Stimulated activated naive CD8-positive, alpha-beta T cell treated with anti-CD3 and anti-CD28 coated beads, Interleukin-15, amount 100 ng/mL, for 72 hours (primary cell): Measurements from ENCODE around the gene PTGER3.
A peak's percentile ranks its signal among the peaks of the same experiment; 100 is the strongest.
"Not testable (repeated sequence)": the region's sequence is repeated elsewhere in the genome, so short reads cannot be mapped to it uniquely, and the experiment has no call there.

ENCODE experiments used
- ATAC-seq: fragments of 150-1000 bp; cut with Tn5 transposase; 2 replicates; pipeline ENCODE4 v1.10.0; 2021; ENCODE audit warnings: mild to moderate bottlenecking, moderate library complexity
- DNase-seq, 2 donors: peaks; one replicate each; pipeline ENCODE4 v3.0.0; 2021 to 2022
- H3K27ac Mint-ChIP-seq, 2 donors: one replicate each; pipeline ENCODE4 v1.8.0; 2022; ENCODE audit warnings: mild to moderate bottlenecking in 2 of 2, mixed read lengths in 2 of 2, moderate library complexity in 2 of 2
- H3K27me3 Mint-ChIP-seq: one replicate; pipeline ENCODE4 v1.8.0; 2022; ENCODE audit warnings: mixed read lengths
- H3K4me1 Mint-ChIP-seq: one replicate; pipeline ENCODE4 v1.8.0; 2022; ENCODE audit warnings: mild to moderate bottlenecking, mixed read lengths
- H3K4me3 Mint-ChIP-seq, 2 donors: one replicate each; pipeline ENCODE4 v1.8.0; 2022; ENCODE audit warnings: mild to moderate bottlenecking in 2 of 2, mixed read lengths in 2 of 2, moderate library complexity in 1 of 2
- H3K9me3 Mint-ChIP-seq, 2 donors: one replicate each; pipeline ENCODE4 v1.8.0; 2022; ENCODE audit warnings: mixed read lengths in 2 of 2

Gene PTGER3

GRCh38 chr1:70994753-70995268 is 52.8 kb downstream of the PTGER3 start:
- Mint-ChIP-seq H3K9me3 (no peaks in the 10 kb centered on the region), H3K27ac (no peak overlapping the region), H3K4me3 (no peak overlapping the region), H3K27me3 (no peaks in the 10 kb centered on the region), H3K4me1 (no peaks in the 10 kb centered on the region)
- DNase-seq (no peak), ATAC-seq (no peak)

- Mint-ChIP-seq H3K27ac (no peak overlapping the region), H3K9me3 (no peaks in the 10 kb centered on the region), H3K4me3 (no peak overlapping the region), H3K4me1 (no peaks in the 10 kb centered on the region), H3K27me3 (no peaks in the 10 kb centered on the region)
- ATAC-seq (peak; percentile 61), DNase-seq (no peak)
These were observed 53.8 kb downstream of the PTGER3 start for GRCh38 chr1:70993798-70994197.

- H3K27me3 Mint-ChIP-seq, result no peaks in the 10 kb centered on the region
- H3K27ac Mint-ChIP-seq, result no peak overlapping the region
- ATAC-seq, result no peak
- no peak overlapping the region for H3K4me3 Mint-ChIP-seq
- no peaks in the 10 kb centered on the region for H3K9me3 Mint-ChIP-seq
- no peaks in the 10 kb centered on the region for H3K4me1 Mint-ChIP-seq
- DNase-seq, result no peak
These were observed 55.1 kb downstream of the PTGER3 start for GRCh38 chr1:70992521-70992920.

GRCh38 chr1:70990469-70991253 is 57.0 kb downstream of the PTGER3 start:
- no peak overlapping the region for H3K27ac Mint-ChIP-seq
- no peak for DNase-seq
- no peaks in the 10 kb centered on the region for H3K9me3 Mint-ChIP-seq
- H3K4me1 Mint-ChIP-seq, result no peaks in the 10 kb centered on the region
- ATAC-seq, result no peak
- no peaks in the 10 kb centered on the region for H3K27me3 Mint-ChIP-seq
- H3K4me3 Mint-ChIP-seq, result no peak overlapping the region

- Mint-ChIP-seq H3K9me3 (no peaks in the 10 kb centered on the region), H3K27me3 (peaks cover 5% of the 10 kb centered on the region), H3K4me1 (no peaks in the 10 kb centered on the region), H3K27ac (no peak overlapping the region), H3K4me3 (no peak overlapping the region)
- DNase-seq (no peak), ATAC-seq (no peak)
These were observed 60.1 kb downstream of the PTGER3 start for GRCh38 chr1:70987497-70987896.

- not testable (repeated sequence) for H3K27ac Mint-ChIP-seq, H3K4me1 Mint-ChIP-seq, H3K9me3 Mint-ChIP-seq, DNase-seq, H3K4me3 Mint-ChIP-seq, ATAC-seq
- H3K27me3 Mint-ChIP-seq, result peaks cover 14% of the 10 kb centered on the region
These were observed 61.8 kb downstream of the PTGER3 start for GRCh38 chr1:70985776-70986225.

GRCh38 chr1:70985278-70985677 is 62.3 kb downstream of the PTGER3 start:
- not testable (repeated sequence) for H3K4me1 Mint-ChIP-seq, DNase-seq, ATAC-seq, H3K27ac Mint-ChIP-seq, H3K4me3 Mint-ChIP-seq, H3K9me3 Mint-ChIP-seq
- H3K27me3 Mint-ChIP-seq, result peaks cover 14% of the 10 kb centered on the region

GRCh38 chr1:70980361-70980760 is 67.3 kb downstream of the PTGER3 start:
- DNase-seq (no peak), ATAC-seq (no peak)
- H3K4me3 Mint-ChIP-seq, result no peak overlapping the region
- H3K27me3 Mint-ChIP-seq, result peaks cover 14% of the 10 kb centered on the region
- no peaks in the 10 kb centered on the region for H3K9me3 Mint-ChIP-seq
- H3K27ac Mint-ChIP-seq, result no peak overlapping the region
- H3K4me1 Mint-ChIP-seq, result no peaks in the 10 kb centered on the region

- Mint-ChIP-seq H3K9me3 (no peaks in the 10 kb centered on the region), H3K4me1 (no peaks in the 10 kb centered on the region)
- ATAC-seq, result no peak
These were observed 67.7 kb downstream of the PTGER3 start for GRCh38 chr1:70979881-70980280.

GRCh38 chr1:70979313-70979712 is 68.3 kb downstream of the PTGER3 start:
- Mint-ChIP-seq H3K9me3 (no peaks in the 10 kb centered on the region), H3K4me3 (no peak overlapping the region), H3K27ac (no peak overlapping the region), H3K4me1 (no peaks in the 10 kb centered on the region), H3K27me3 (peaks cover 14% of the 10 kb centered on the region)
- ATAC-seq (no peak), DNase-seq (no peak)

More at GRCh38 chr1:70979881-70980280, 67.7 kb downstream of the PTGER3 start:
- H3K4me3 Mint-ChIP-seq, result no peak overlapping the region
- peaks cover 14% of the 10 kb centered on the region for H3K27me3 Mint-ChIP-seq
- no peak for DNase-seq
- H3K27ac Mint-ChIP-seq, result no peak overlapping the region

GRCh38 chr1:70978623-70979022 is 69.0 kb downstream of the PTGER3 start:
- Mint-ChIP-seq H3K27me3 (peaks cover 14% of the 10 kb centered on the region), H3K4me3 (no peak overlapping the region), H3K4me1 (no peaks in the 10 kb centered on the region), H3K9me3 (no peaks in the 10 kb centered on the region), H3K27ac (no peak overlapping the region)
- DNase-seq (no peak), ATAC-seq (no peak)

- Mint-ChIP-seq H3K27me3 (peaks cover 9% of the 10 kb centered on the region), H3K4me1 (no peaks in the 10 kb centered on the region), H3K9me3 (no peaks in the 10 kb centered on the region), H3K4me3 (no peak overlapping the region), H3K27ac (no peak overlapping the region)
- DNase-seq (no peak), ATAC-seq (no peak)
These were observed 70.0 kb downstream of the PTGER3 start for GRCh38 chr1:70977575-70977974.

GRCh38 chr1:70977041-70977440 is 70.6 kb downstream of the PTGER3 start:
- Mint-ChIP-seq H3K9me3 (no peaks in the 10 kb centered on the region), H3K27ac (no peak overlapping the region), H3K4me3 (no peak overlapping the region), H3K27me3 (peaks cover 6% of the 10 kb centered on the region), H3K4me1 (no peaks in the 10 kb centered on the region)
- no peak for DNase-seq
- ATAC-seq, result no peak

- DNase-seq, result no peak
- Mint-ChIP-seq H3K4me3 (no peak overlapping the region), H3K27ac (no peak overlapping the region), H3K9me3 (no peaks in the 10 kb centered on the region), H3K27me3 (no peaks in the 10 kb centered on the region), H3K4me1 (no peaks in the 10 kb centered on the region)
- no peak for ATAC-seq
These were observed 73.9 kb downstream of the PTGER3 start for GRCh38 chr1:70973754-70974153.

- Mint-ChIP-seq H3K4me3 (no peak overlapping the region), H3K4me1 (no peaks in the 10 kb centered on the region), H3K27ac (no peak overlapping the region), H3K9me3 (no peaks in the 10 kb centered on the region), H3K27me3 (no peaks in the 10 kb centered on the region)
- ATAC-seq (no peak), DNase-seq (no peak)
These were observed 77.2 kb downstream of the PTGER3 start for GRCh38 chr1:70970407-70970806.

- H3K4me1 Mint-ChIP-seq, result no peaks in the 10 kb centered on the region
- ATAC-seq (no peak), DNase-seq (no peak)
- H3K4me3 Mint-ChIP-seq, result no peak overlapping the region
- H3K27ac Mint-ChIP-seq, result no peak overlapping the region
- H3K27me3 Mint-ChIP-seq, result no peaks in the 10 kb centered on the region
- peaks cover 4 to 18% of the 10 kb centered on the region in 2 donors for H3K9me3 Mint-ChIP-seq
These were observed 81.5 kb downstream of the PTGER3 start for GRCh38 chr1:70966018-70966638.
